GM23338 (cell line): ENCODE results near the gene LINC00305. TPM values are rescaled to one million over a fixed set of nuclear protein-coding genes. Genes with fewer than 3 reads are reported as not detected.

Experiments used
- ATAC-seq: fragments of 200-7000 bp; cut with Tn5 transposase; 3 replicates; pipeline ENCODE4 v1.9.1; 2020
- DNase-seq: peaks from one replicate; pipeline ENCODE4 v3.0.0-alpha.2; 2015; ENCODE audit warnings: low spot score
- H2AFZ ChIP-seq: fragments of 200-600 bp; sonication (generic); 2 replicates; pipeline ENCODE4 v1.8.0; 2016; ENCODE audit warnings: antibody characterized with exemption, mild to moderate bottlenecking, moderate library complexity
- H3F3A ChIP-seq: fragments of 200-600 bp; sonication (generic); replicated peaks from 2 replicates; pipeline ENCODE4 v1.8.0; 2017; ENCODE audit warnings: antibody characterized with exemption, mixed run types, low read depth
- H3K27ac ChIP-seq: fragments of 200-600 bp; sonication (generic); 2 replicates; pipeline ENCODE4 v1.6.1; 2016; ENCODE audit warnings: low read depth
- H3K27me3 ChIP-seq: fragments of 200-600 bp; sonication (generic); 2 replicates; pipeline ENCODE4 v1.8.0; 2016; ENCODE audit warnings: mild to moderate bottlenecking, mixed run types, moderate library complexity; ENCODE audit not compliant: insufficient read depth
- H3K36me3 ChIP-seq: fragments of 200-600 bp; sonication (generic); 2 replicates; pipeline ENCODE4 v1.8.0; 2016; ENCODE audit warnings: mild to moderate bottlenecking; ENCODE audit not compliant: insufficient read depth
- H3K4me1 ChIP-seq: fragments of 200-600 bp; sonication (generic); 2 replicates; pipeline ENCODE4 v1.8.0; 2016; ENCODE audit warnings: mild to moderate bottlenecking, moderate library complexity; ENCODE audit not compliant: insufficient read depth
- H3K4me2 ChIP-seq: fragments of 200-600 bp; sonication (generic); 2 replicates; pipeline ENCODE4 v1.7.1; 2017; ENCODE audit warnings: mixed run types
- H3K4me3 ChIP-seq: fragments of 200-600 bp; sonication (generic); 2 replicates; pipeline ENCODE4 v1.6.1; 2016; ENCODE audit warnings: mixed run types
- H3K79me2 ChIP-seq: fragments of 200-600 bp; sonication (generic); replicated peaks from 2 replicates; pipeline ENCODE4 v1.8.0; 2017; ENCODE audit warnings: mild to moderate bottlenecking; ENCODE audit not compliant: insufficient read depth
- H3K9me2 ChIP-seq: fragments of 200-600 bp; sonication (generic); 2 replicates; pipeline ENCODE4 v1.8.0; 2017; ENCODE audit not compliant: insufficient read depth
- H4K20me1 ChIP-seq: fragments of 200-600 bp; sonication (generic); replicated peaks from 2 replicates; pipeline ENCODE4 v1.8.0; 2017; ENCODE audit warnings: mild to moderate bottlenecking; ENCODE audit not compliant: insufficient read depth
- H3K27ac Mint-ChIP-seq: 2 replicates; pipeline ENCODE4 v1.8.0; 2020; ENCODE audit warnings: inconsistent platforms, mild to moderate bottlenecking, moderate library complexity, mixed read lengths
- H3K27me3 Mint-ChIP-seq: 3 replicates; pipeline ENCODE4 v1.8.0; 2022; ENCODE audit warnings: low read depth, mild to moderate bottlenecking, moderate library complexity, mixed read lengths, inconsistent platforms; ENCODE audit not compliant: insufficient read depth, poor library complexity
- H3K36me3 Mint-ChIP-seq: 3 replicates; pipeline ENCODE4 v1.8.0; 2021; ENCODE audit warnings: low read depth, mild to moderate bottlenecking, inconsistent platforms, moderate library complexity, mixed read lengths
- H3K4me1 Mint-ChIP-seq: 3 replicates; pipeline ENCODE4 v1.8.0; 2020; ENCODE audit warnings: mild to moderate bottlenecking, inconsistent platforms, mixed read lengths
- H3K4me3 Mint-ChIP-seq: 3 replicates; pipeline ENCODE4 v1.8.0; 2021; ENCODE audit warnings: moderate library complexity, mild to moderate bottlenecking, inconsistent platforms, mixed read lengths
- H3K9me3 Mint-ChIP-seq: 3 replicates; pipeline ENCODE4 v1.8.0; 2020; ENCODE audit warnings: moderate library complexity, mild to moderate bottlenecking, inconsistent platforms, mixed read lengths
- CREB1 ChIP-seq: fragments of 250-450 bp; sonication (Bioruptor Pico); IDR thresholded peaks from 2 replicates; pipeline ENCODE4 v1.5.0; 2020; ENCODE audit warnings: low read depth, mild to moderate bottlenecking, moderate library complexity
- EZH2 ChIP-seq: fragments of 200-600 bp; sonication (generic); IDR thresholded peaks from one replicate; pipeline ENCODE4 v1.8.0; 2017; ENCODE audit warnings: antibody characterized with exemption, mild to moderate bottlenecking, low read depth; ENCODE audit not compliant: unreplicated experiment
- EZH2phosphoT487 ChIP-seq: fragments of 200-600 bp; sonication (generic); IDR thresholded peaks from one replicate; pipeline ENCODE4 v1.8.1; 2018; ENCODE audit warnings: antibody characterized with exemption; ENCODE audit not compliant: unreplicated experiment
- NANOG ChIP-seq: IDR thresholded peaks from 2 replicates; pipeline ENCODE4 v1.6.1; 2016; ENCODE audit warnings: antibody characterized with exemption, borderline replicate concordance
- STAT1 ChIP-seq: IDR thresholded peaks from one replicate; pipeline ENCODE4 v1.6.1; 2016; ENCODE audit warnings: antibody characterized with exemption; ENCODE audit not compliant: unreplicated experiment
- ZNF114 ChIP-seq: fragments of 250-450 bp; sonication (Bioruptor Pico); IDR thresholded peaks from 2 replicates; pipeline ENCODE4 v1.5.0; 2020; ENCODE audit warnings: mild to moderate bottlenecking, moderate library complexity
- polyA plus RNA-seq: library from polyadenylated mRNA; unstranded; fragments of >200 nt; fragmentation: Nextera tagmentation; extraction: Ambion mirVana; gene quantifications from 2 replicates; pipeline ENCODE4 v1.2.1, GENCODE V29; 2016
- total RNA-seq: library from RNA; depleted of rRNA; stranded (reverse); fragments of >200 nt; shearing (Covaris generic); gene quantifications from 2 replicates; pipeline ENCODE4 v1.2.3, GENCODE V29; 2014
- TF ChIP-seq, protein P1 (sequence below): fragments of 250-450 bp; sonication (Bioruptor Pico); IDR thresholded peaks from 2 replicates; pipeline ENCODE4 v1.5.0; 2020; ENCODE audit warnings: mild to moderate bottlenecking, moderate library complexity
- TF ChIP-seq, protein P2 (sequence below): IDR thresholded peaks from 2 replicates; pipeline ENCODE4 v1.6.1; 2016; ENCODE audit warnings: antibody characterized with exemption
- TF ChIP-seq, protein P3 (sequence below), 2 experiments: fragments of 200-600 bp in 1 of 2; sonication (generic) in 1 of 2; conservative IDR thresholded peaks; 2 replicates each; pipeline versions ENCODE4 v1.5.1 to v1.6.1; 2016 to 2017; ENCODE audit warnings: antibody characterized with exemption in 2 of 2, low read depth in 2 of 2, mild to moderate bottlenecking in 2 of 2, moderate library complexity in 1 of 2
- TF ChIP-seq, protein P4 (sequence below): IDR thresholded peaks from one replicate; pipeline ENCODE4 v1.6.1; 2018; ENCODE audit warnings: antibody characterized with exemption; ENCODE audit not compliant: unreplicated experiment

Gene LINC00305
- total and polyA plus RNA-seq, 2 experiments from 2014 or later: not detected

DNA sequence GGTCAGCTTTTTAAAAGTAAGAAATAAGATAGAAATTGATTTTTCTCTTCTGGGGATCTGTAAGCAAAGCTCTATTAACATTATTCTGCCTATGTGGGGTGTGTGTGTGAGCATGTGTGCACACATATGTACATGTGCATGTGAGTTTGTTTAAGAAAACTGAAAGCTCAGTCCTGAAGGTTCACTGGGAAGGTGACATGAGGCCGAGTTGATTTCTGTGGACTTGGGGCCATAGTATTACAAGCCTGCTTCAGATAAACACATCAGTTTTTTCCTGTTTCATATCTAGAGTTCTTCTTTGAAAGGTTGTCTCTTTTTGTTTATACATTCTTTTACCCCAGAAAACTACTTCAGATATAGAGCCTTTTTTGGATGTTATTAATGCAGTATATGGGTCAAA, 95.6 kb downstream of the LINC00305 start (continued):
- TF ChIP-seq, protein P1, sequence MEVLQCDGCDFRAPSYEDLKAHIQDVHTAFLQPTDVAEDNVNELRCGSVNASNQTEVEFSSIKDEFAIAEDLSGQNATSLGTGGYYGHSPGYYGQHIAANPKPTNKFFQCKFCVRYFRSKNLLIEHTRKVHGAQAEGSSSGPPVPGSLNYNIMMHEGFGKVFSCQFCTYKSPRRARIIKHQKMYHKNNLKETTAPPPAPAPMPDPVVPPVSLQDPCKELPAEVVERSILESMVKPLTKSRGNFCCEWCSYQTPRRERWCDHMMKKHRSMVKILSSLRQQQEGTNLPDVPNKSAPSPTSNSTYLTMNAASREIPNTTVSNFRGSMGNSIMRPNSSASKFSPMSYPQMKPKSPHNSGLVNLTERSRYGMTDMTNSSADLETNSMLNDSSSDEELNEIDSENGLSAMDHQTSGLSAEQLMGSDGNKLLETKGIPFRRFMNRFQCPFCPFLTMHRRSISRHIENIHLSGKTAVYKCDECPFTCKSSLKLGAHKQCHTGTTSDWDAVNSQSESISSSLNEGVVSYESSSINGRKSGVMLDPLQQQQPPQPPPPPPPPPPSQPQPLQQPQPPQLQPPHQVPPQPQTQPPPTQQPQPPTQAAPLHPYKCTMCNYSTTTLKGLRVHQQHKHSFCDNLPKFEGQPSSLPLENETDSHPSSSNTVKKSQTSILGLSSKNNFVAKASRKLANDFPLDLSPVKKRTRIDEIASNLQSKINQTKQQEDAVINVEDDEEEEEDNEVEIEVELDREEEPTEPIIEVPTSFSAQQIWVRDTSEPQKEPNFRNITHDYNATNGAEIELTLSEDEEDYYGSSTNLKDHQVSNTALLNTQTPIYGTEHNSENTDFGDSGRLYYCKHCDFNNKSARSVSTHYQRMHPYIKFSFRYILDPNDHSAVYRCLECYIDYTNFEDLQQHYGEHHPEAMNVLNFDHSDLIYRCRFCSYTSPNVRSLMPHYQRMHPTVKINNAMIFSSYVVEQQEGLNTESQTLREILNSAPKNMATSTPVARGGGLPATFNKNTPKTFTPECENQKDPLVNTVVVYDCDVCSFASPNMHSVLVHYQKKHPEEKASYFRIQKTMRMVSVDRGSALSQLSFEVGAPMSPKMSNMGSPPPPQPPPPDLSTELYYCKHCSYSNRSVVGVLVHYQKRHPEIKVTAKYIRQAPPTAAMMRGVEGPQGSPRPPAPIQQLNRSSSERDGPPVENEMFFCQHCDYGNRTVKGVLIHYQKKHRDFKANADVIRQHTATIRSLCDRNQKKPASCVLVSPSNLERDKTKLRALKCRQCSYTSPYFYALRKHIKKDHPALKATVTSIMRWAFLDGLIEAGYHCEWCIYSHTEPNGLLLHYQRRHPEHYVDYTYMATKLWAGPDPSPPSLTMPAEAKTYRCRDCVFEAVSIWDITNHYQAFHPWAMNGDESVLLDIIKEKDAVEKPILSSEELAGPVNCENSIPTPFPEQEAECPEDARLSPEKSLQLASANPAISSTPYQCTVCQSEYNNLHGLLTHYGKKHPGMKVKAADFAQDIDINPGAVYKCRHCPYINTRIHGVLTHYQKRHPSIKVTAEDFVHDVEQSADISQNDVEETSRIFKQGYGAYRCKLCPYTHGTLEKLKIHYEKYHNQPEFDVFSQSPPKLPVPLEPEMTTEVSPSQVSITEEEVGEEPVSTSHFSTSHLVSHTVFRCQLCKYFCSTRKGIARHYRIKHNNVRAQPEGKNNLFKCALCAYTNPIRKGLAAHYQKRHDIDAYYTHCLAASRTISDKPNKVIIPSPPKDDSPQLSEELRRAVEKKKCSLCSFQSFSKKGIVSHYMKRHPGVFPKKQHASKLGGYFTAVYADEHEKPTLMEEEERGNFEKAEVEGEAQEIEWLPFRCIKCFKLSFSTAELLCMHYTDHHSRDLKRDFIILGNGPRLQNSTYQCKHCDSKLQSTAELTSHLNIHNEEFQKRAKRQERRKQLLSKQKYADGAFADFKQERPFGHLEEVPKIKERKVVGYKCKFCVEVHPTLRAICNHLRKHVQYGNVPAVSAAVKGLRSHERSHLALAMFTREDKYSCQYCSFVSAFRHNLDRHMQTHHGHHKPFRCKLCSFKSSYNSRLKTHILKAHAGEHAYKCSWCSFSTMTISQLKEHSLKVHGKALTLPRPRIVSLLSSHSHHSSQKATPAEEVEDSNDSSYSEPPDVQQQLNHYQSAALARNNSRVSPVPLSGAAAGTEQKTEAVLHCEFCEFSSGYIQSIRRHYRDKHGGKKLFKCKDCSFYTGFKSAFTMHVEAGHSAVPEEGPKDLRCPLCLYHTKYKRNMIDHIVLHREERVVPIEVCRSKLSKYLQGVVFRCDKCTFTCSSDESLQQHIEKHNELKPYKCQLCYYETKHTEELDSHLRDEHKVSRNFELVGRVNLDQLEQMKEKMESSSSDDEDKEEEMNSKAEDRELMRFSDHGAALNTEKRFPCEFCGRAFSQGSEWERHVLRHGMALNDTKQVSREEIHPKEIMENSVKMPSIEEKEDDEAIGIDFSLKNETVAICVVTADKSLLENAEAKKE (CRISPR knock-in tag): no peak
- TF ChIP-seq NANOG (no peak), ZNF114 (CRISPR knock-in tag) (no peak), STAT1 (no peak), CREB1 (no peak)
- TF ChIP-seq, protein P2, sequence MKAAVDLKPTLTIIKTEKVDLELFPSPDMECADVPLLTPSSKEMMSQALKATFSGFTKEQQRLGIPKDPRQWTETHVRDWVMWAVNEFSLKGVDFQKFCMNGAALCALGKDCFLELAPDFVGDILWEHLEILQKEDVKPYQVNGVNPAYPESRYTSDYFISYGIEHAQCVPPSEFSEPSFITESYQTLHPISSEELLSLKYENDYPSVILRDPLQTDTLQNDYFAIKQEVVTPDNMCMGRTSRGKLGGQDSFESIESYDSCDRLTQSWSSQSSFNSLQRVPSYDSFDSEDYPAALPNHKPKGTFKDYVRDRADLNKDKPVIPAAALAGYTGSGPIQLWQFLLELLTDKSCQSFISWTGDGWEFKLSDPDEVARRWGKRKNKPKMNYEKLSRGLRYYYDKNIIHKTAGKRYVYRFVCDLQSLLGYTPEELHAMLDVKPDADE: no peak
- TF ChIP-seq, protein P3, sequence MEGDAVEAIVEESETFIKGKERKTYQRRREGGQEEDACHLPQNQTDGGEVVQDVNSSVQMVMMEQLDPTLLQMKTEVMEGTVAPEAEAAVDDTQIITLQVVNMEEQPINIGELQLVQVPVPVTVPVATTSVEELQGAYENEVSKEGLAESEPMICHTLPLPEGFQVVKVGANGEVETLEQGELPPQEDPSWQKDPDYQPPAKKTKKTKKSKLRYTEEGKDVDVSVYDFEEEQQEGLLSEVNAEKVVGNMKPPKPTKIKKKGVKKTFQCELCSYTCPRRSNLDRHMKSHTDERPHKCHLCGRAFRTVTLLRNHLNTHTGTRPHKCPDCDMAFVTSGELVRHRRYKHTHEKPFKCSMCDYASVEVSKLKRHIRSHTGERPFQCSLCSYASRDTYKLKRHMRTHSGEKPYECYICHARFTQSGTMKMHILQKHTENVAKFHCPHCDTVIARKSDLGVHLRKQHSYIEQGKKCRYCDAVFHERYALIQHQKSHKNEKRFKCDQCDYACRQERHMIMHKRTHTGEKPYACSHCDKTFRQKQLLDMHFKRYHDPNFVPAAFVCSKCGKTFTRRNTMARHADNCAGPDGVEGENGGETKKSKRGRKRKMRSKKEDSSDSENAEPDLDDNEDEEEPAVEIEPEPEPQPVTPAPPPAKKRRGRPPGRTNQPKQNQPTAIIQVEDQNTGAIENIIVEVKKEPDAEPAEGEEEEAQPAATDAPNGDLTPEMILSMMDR (conservative IDR thresholded peaks at IDR 0.05; ENCODE audit: low read depth in 2 of 2): no peak

- H3K4me3 Mint-ChIP-seq: no peak overlapping the region
- no peak overlapping the region for H3K27ac ChIP-seq
- no peaks in the 10 kb centered on the region for H3K9me2 ChIP-seq
- H3K27me3 ChIP-seq: peaks cover 52% of the 10 kb centered on the region
- TF ChIP-seq ZNF114 (CRISPR knock-in tag) (no peak), EZH2phosphoT487 (no peak), NANOG (no peak), EZH2 (no peak)
- TF ChIP-seq, protein P4, sequence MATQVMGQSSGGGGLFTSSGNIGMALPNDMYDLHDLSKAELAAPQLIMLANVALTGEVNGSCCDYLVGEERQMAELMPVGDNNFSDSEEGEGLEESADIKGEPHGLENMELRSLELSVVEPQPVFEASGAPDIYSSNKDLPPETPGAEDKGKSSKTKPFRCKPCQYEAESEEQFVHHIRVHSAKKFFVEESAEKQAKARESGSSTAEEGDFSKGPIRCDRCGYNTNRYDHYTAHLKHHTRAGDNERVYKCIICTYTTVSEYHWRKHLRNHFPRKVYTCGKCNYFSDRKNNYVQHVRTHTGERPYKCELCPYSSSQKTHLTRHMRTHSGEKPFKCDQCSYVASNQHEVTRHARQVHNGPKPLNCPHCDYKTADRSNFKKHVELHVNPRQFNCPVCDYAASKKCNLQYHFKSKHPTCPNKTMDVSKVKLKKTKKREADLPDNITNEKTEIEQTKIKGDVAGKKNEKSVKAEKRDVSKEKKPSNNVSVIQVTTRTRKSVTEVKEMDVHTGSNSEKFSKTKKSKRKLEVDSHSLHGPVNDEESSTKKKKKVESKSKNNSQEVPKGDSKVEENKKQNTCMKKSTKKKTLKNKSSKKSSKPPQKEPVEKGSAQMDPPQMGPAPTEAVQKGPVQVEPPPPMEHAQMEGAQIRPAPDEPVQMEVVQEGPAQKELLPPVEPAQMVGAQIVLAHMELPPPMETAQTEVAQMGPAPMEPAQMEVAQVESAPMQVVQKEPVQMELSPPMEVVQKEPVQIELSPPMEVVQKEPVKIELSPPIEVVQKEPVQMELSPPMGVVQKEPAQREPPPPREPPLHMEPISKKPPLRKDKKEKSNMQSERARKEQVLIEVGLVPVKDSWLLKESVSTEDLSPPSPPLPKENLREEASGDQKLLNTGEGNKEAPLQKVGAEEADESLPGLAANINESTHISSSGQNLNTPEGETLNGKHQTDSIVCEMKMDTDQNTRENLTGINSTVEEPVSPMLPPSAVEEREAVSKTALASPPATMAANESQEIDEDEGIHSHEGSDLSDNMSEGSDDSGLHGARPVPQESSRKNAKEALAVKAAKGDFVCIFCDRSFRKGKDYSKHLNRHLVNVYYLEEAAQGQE: no peak
- no peak overlapping the region for H2AFZ ChIP-seq
- no peaks in the 10 kb centered on the region for H3F3A ChIP-seq
- ATAC-seq: no peak
- H3K4me1 ChIP-seq: no peaks in the 10 kb centered on the region
- H4K20me1 ChIP-seq: peaks cover 6% of the 10 kb centered on the region
- DNase-seq: no peak
- no peaks in the 10 kb centered on the region for H3K79me2 ChIP-seq
- no peak overlapping the region for H3K4me2 ChIP-seq
- H3K4me1 Mint-ChIP-seq: peaks cover 8% of the 10 kb centered on the region; the same call in 2 of the 3 replicates
- no peak overlapping the region for H3K4me3 ChIP-seq
- H3K36me3 ChIP-seq: no peaks in the 10 kb centered on the region
- H3K27ac Mint-ChIP-seq: no peak overlapping the region
- no peaks in the 10 kb centered on the region for H3K9me3 Mint-ChIP-seq
- H3K27me3 Mint-ChIP-seq: peaks cover 44% of the 10 kb centered on the region
- H3K36me3 Mint-ChIP-seq: no peaks in the 10 kb centered on the region
These were observed 96.1 kb downstream of the LINC00305 start for GRCh38 chr18:64052772-64053171.
